Smooth muscle cell (in vitro differentiated cells): Measurements from ENCODE around the gene TTBK2. TPM values are rescaled to one million over a fixed set of nuclear protein-coding genes. Genes with fewer than 3 reads are reported as not detected.

Experiments
- DNase-seq: peaks from one replicate; lab custom pipeline; 2025; ENCODE audit not compliant: unreplicated experiment; lab: John Stamatoyannopoulos, UW
- H2AFZ ChIP-seq: fragments of 200-600 bp; sonication (generic); 2 replicates; pipeline ENCODE4 v1.6.0; 2016; ENCODE audit warnings: antibody characterized with exemption, low read depth, mild to moderate bottlenecking
- H3F3A ChIP-seq: fragments of 200-600 bp; sonication (generic); 2 replicates; pipeline ENCODE4 v1.6.0; 2017; ENCODE audit warnings: antibody characterized with exemption, low read depth
- H3K27ac ChIP-seq: fragments of 200-600 bp; sonication (generic); 2 replicates; pipeline ENCODE4 v1.5.1; 2016; ENCODE audit warnings: low read depth, mild to moderate bottlenecking
- H3K27me3 ChIP-seq: fragments of 200-600 bp; sonication (generic); 2 replicates; pipeline ENCODE4 v1.6.1; 2016; ENCODE audit warnings: low read depth, mild to moderate bottlenecking
- H3K36me3 ChIP-seq: fragments of 200-600 bp; sonication (generic); 2 replicates; pipeline ENCODE4 v1.5.1; 2016; ENCODE audit warnings: low read depth
- H3K4me1 ChIP-seq: fragments of 200-600 bp; sonication (generic); 2 replicates; pipeline ENCODE4 v1.5.1; 2016; ENCODE audit warnings: low read depth
- H3K4me2 ChIP-seq: fragments of 200-600 bp; sonication (generic); 2 replicates; pipeline ENCODE4 v1.6.0; 2016; ENCODE audit warnings: mild to moderate bottlenecking
- H3K4me3 ChIP-seq: fragments of 200-600 bp; sonication (generic); 2 replicates; pipeline ENCODE4 v1.5.1; 2016; ENCODE audit warnings: mild to moderate bottlenecking
- H3K79me2 ChIP-seq: fragments of 200-600 bp; sonication (generic); 2 replicates; pipeline ENCODE4 v1.6.0; 2016; ENCODE audit warnings: low read depth, mild to moderate bottlenecking
- H3K9ac ChIP-seq: fragments of 200-600 bp; sonication (generic); 2 replicates; pipeline ENCODE4 v1.6.0; 2016; ENCODE audit warnings: low read depth
- H3K9me3 ChIP-seq: fragments of 200-600 bp; sonication (generic); replicated peaks from 2 replicates; pipeline ENCODE4 v1.5.1; 2016; ENCODE audit warnings: low read depth
- H4K20me1 ChIP-seq: fragments of 200-600 bp; sonication (generic); 2 replicates; pipeline ENCODE4 v1.6.0; 2016; ENCODE audit warnings: low read depth
- CTCF ChIP-seq: fragments of 200-600 bp; sonication (generic); IDR thresholded peaks from 2 replicates; pipeline ENCODE4 v1.5.1; 2017; ENCODE audit warnings: borderline replicate concordance, mild to moderate bottlenecking, antibody characterized with exemption; ENCODE audit not compliant: insufficient read depth, poor library complexity, severe bottlenecking
- WGBS: methylation state at CpG from one replicate; pipeline ENCODE4 v1.1.7; 2016; ENCODE audit warnings: low lambda C conversion rate; 5-methylcytosine and 5-hydroxymethylcytosine counted together
- polyA plus RNA-seq: library from polyadenylated mRNA; unstranded; fragments of >200 nt; fragmentation: Nextera tagmentation; extraction: Ambion mirVana; gene quantifications from 2 replicates; pipeline ENCODE4 v1.2.1, GENCODE V29; 2016
- total RNA-seq: library from RNA; depleted of rRNA; stranded (reverse); fragments of >200 nt; gene quantifications from 2 replicates; pipeline ENCODE4 v1.2.3, GENCODE V29; 2014

Gene TTBK2
- total and polyA plus RNA-seq, 2 experiments from 2014 or later: 6.6 to 11.1 TPM

- Histone ChIP-seq H3K4me1 (no peaks in the 10 kb centered on the region), H3K27ac (no peak overlapping the region), H3K4me3 (no peak overlapping the region), H3K9ac (no peak overlapping the region), H3K36me3 (no peaks in the 10 kb centered on the region), H4K20me1 (no peaks in the 10 kb centered on the region), H3K27me3 (no peaks in the 10 kb centered on the region), H3F3A (no peaks in the 10 kb centered on the region), H3K79me2 (no peaks in the 10 kb centered on the region), H2AFZ (no peak overlapping the region), H3K9me3 (no peaks in the 10 kb centered on the region), H3K4me2 (no peak overlapping the region)
- 91% methylated on average over 1 of the region's 1 CpG for WGBS
- no peak for DNase-seq
- no peak for TF ChIP-seq CTCF
Measured at GRCh38 chr15:42846647-42847046, 73.9 kb downstream of the TTBK2 start.

GRCh38 chr15:42845581-42845980 is 75.0 kb downstream of the TTBK2 start:
- DNase-seq: no peak
- Histone ChIP-seq H3K9me3 (no peaks in the 10 kb centered on the region), H3K79me2 (no peaks in the 10 kb centered on the region), H3K27me3 (no peaks in the 10 kb centered on the region), H3F3A (no peaks in the 10 kb centered on the region), H3K4me2 (no peak overlapping the region), H3K4me3 (no peak overlapping the region), H3K4me1 (no peaks in the 10 kb centered on the region), H3K9ac (no peak overlapping the region), H3K36me3 (no peaks in the 10 kb centered on the region), H2AFZ (no peak overlapping the region), H3K27ac (no peak overlapping the region), H4K20me1 (no peaks in the 10 kb centered on the region)
- no peak for TF ChIP-seq CTCF
- 92% methylated on average over 5 of the region's 5 CpGs for WGBS

- WGBS: 98% methylated on average over 4 of the region's 4 CpGs
- Histone ChIP-seq H2AFZ (no peak overlapping the region), H3K9me3 (no peaks in the 10 kb centered on the region), H3K36me3 (peaks cover 3% of the 10 kb centered on the region), H3K9ac (no peak overlapping the region), H3F3A (no peaks in the 10 kb centered on the region), H3K27ac (no peak overlapping the region), H3K79me2 (no peaks in the 10 kb centered on the region), H3K4me1 (no peaks in the 10 kb centered on the region), H3K4me2 (no peak overlapping the region), H3K4me3 (no peak overlapping the region), H4K20me1 (no peaks in the 10 kb centered on the region), H3K27me3 (no peaks in the 10 kb centered on the region)
- DNase-seq: no peak
- TF ChIP-seq CTCF: no peak
Measured at GRCh38 chr15:42843699-42844098, 76.9 kb downstream of the TTBK2 start.

- no peaks in the 10 kb centered on the region for H3K79me2 ChIP-seq
- no peak for DNase-seq
- no peak overlapping the region for H3K4me2 ChIP-seq
- no peak overlapping the region for H3K4me3 ChIP-seq
- H4K20me1 ChIP-seq: no peaks in the 10 kb centered on the region
- no peak overlapping the region for H3K27ac ChIP-seq
- TF ChIP-seq CTCF: no peak
- H3K4me1 ChIP-seq: no peaks in the 10 kb centered on the region
- H3K9me3 ChIP-seq: no peaks in the 10 kb centered on the region
- no peaks in the 10 kb centered on the region for H3F3A ChIP-seq
- 97% methylated on average over 1 of the region's 1 CpG for WGBS
- no peak overlapping the region for H2AFZ ChIP-seq
- no peaks in the 10 kb centered on the region for H3K27me3 ChIP-seq
- H3K9ac ChIP-seq: no peak overlapping the region
- peaks cover 3% of the 10 kb centered on the region for H3K36me3 ChIP-seq
Measured at GRCh38 chr15:42836251-42836650, 84.3 kb downstream of the TTBK2 start.
